PC-3 (cell line): ENCODE results near the gene SFT2D3. TPM values are rescaled to one million over a fixed set of nuclear protein-coding genes. Genes with fewer than 3 reads are reported as not detected.

Experiments
- ATAC-seq: fragments of 200-7000 bp; cut with Tn5 transposase; 2 replicates; pipeline ENCODE4 v1.9.1; 2020; ENCODE audit warnings: mild to moderate bottlenecking, moderate library complexity
- BruUV-seq: library from RNA; stranded (reverse); fragments of 400-500 nt; replicated peaks from 2 replicates; lab custom pipeline; 2021; lab: Mats Ljungman, UMichigan
- CTCF ChIA-PET: fragments of 300-600 bp; sonication (Branson Sonifier 250); formaldehyde crosslinking; loops from one replicate; lab custom pipeline; 2022; ENCODE audit warnings: antibody characterized with exemption; lab: Charles Lee
- POLR2A ChIA-PET: fragments of 300-600 bp; sonication (Branson Sonifier 250); formaldehyde crosslinking; loops from one replicate; lab custom pipeline; 2022; ENCODE audit warnings: antibody characterized with exemption; ENCODE audit not compliant: unreplicated experiment; lab: Charles Lee
- DNase-seq: peaks from one replicate; pipeline ENCODE4 v3.0.0-alpha.2; 2015
- H2AFZ ChIP-seq: fragments of 300-600 bp; sonication (generic); 2 replicates; pipeline ENCODE4 v1.6.0; 2016; ENCODE audit warnings: antibody characterized with exemption, low read length
- H3F3A ChIP-seq: fragments of 300-600 bp; sonication (generic); one replicate; pipeline ENCODE4 v1.6.0; 2017; ENCODE audit warnings: antibody characterized with exemption, low read length, control low read depth, mild to moderate bottlenecking; ENCODE audit not compliant: unreplicated experiment
- H3K27ac ChIP-seq: fragments of 300-600 bp; sonication (generic); 2 replicates; pipeline ENCODE4 v1.5.1; 2016; ENCODE audit warnings: mild to moderate bottlenecking, low read length
- H3K27me3 ChIP-seq: fragments of 300-600 bp; sonication (generic); 2 replicates; pipeline ENCODE4 v1.6.1; 2016; ENCODE audit warnings: low read length, mixed read lengths
- H3K36me3 ChIP-seq: fragments of 300-600 bp; sonication (generic); 2 replicates; pipeline ENCODE4 v1.6.1; 2016; ENCODE audit warnings: low read depth, mixed run types, low read length, mixed read lengths
- H3K4me1 ChIP-seq: fragments of 300-600 bp; sonication (generic); 2 replicates; pipeline ENCODE4 v1.5.1; 2016; ENCODE audit warnings: low read length; ENCODE audit not compliant: insufficient read depth
- H3K4me2 ChIP-seq: fragments of 300-600 bp; sonication (generic); 2 replicates; pipeline ENCODE4 v1.6.0; 2016; ENCODE audit warnings: low read length
- H3K4me3 ChIP-seq: fragments of 300-600 bp; sonication (generic); 2 replicates; pipeline ENCODE4 v1.5.1; 2016; ENCODE audit warnings: mild to moderate bottlenecking, low read length, mixed read lengths
- H3K79me2 ChIP-seq: fragments of 300-600 bp; sonication (generic); 2 replicates; pipeline ENCODE4 v1.6.1; 2017; ENCODE audit warnings: low read length, mixed read lengths
- H3K9ac ChIP-seq: fragments of 300-600 bp; sonication (generic); 2 replicates; pipeline ENCODE4 v1.6.0; 2016; ENCODE audit warnings: mild to moderate bottlenecking, low read length
- H3K9me2 ChIP-seq: fragments of 300-600 bp; sonication (generic); replicated peaks from 2 replicates; pipeline ENCODE4 v1.6.1; 2016; ENCODE audit warnings: mixed run types, low read length, mixed read lengths
- H3K9me3 ChIP-seq: fragments of 300-600 bp; sonication (generic); 2 replicates; pipeline ENCODE4 v1.6.1; 2016; ENCODE audit warnings: low read length, mixed read lengths
- H4K20me1 ChIP-seq: fragments of 300-600 bp; sonication (generic); 2 replicates; pipeline ENCODE4 v1.6.1; 2016; ENCODE audit warnings: low read length, mixed read lengths
- EZH2 ChIP-seq: fragments of 300-600 bp; sonication (generic); IDR thresholded peaks from one replicate; pipeline ENCODE4 v1.6.1; 2017; ENCODE audit warnings: antibody characterized with exemption, mild to moderate bottlenecking, low read length; ENCODE audit not compliant: unreplicated experiment
- EZH2phosphoT487 ChIP-seq: fragments of 300-600 bp; sonication (generic); IDR thresholded peaks from 2 replicates; pipeline ENCODE4 v1.6.1; 2018; ENCODE audit warnings: mild to moderate bottlenecking, antibody characterized with exemption, low read length, borderline replicate concordance
- intact Hi-C: fragments of 100-400 bp; cut with micrococcal nuclease; formaldehyde crosslinking; loops from 2 replicates; pipeline ENCODE4 v1.9.0; 2023
- total RNA-seq: library from RNA; depleted of rRNA; stranded (reverse); fragments of >200 nt; gene quantifications from 2 replicates; pipeline ENCODE4 v1.2.3, GENCODE V29; 2014
- TF ChIP-seq, protein P1 (sequence below): fragments of 300-600 bp; sonication (generic); conservative IDR thresholded peaks from 2 replicates; pipeline ENCODE4 v1.5.1; 2017; ENCODE audit warnings: antibody characterized with exemption, low read depth, mild to moderate bottlenecking, low read length

Gene SFT2D3
- total RNA-seq, 1 experiment from 2014 or later: 4.2 TPM

DNA sequence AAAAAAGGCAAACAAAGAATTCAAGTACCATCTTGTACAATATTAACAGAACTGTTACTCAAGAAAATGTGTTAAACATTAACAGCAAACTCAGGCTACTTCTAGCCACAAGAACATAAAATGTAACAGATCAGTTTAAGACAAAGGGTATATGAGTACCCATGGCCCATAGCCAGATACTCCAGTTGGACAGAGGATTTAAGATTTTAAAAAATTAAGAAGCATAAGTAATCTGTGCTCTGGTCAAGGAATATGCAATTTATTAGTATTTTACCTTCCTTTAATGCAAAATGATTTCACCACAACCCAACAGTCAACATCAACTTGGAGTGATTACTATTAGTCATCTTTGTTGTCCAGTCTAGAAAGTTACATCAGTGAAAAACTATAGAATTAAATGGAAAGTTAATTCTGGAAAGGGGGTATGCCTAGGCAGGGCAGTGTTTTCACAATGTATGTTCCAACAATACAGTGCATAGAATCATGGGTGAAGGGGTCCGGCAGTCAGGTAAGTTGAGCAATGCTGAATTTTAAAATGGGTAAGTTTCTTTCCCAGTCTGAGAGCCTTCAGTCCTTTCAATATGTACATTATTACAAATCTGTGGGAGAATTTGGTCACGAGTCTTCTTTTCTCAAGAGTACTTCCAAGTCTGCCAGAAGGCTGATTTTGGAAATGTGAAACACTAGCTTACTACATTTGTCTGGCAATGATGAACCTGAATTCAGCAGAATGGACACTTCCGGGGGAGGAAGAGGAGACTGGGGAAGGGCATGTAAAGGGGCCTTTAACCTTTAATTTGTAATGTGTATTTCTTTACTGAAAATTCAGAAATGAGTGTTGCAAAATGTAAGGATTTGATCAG, 34.5 kb downstream of the SFT2D3 start:
- DNase-seq (no peak), ATAC-seq (peak; percentile 22; the same call in 1 of the 2 replicates)
- H3K4me3 ChIP-seq: no peak overlapping the region
- no peaks in the 10 kb centered on the region for H3K9me3 ChIP-seq
- TF ChIP-seq, protein P1, sequence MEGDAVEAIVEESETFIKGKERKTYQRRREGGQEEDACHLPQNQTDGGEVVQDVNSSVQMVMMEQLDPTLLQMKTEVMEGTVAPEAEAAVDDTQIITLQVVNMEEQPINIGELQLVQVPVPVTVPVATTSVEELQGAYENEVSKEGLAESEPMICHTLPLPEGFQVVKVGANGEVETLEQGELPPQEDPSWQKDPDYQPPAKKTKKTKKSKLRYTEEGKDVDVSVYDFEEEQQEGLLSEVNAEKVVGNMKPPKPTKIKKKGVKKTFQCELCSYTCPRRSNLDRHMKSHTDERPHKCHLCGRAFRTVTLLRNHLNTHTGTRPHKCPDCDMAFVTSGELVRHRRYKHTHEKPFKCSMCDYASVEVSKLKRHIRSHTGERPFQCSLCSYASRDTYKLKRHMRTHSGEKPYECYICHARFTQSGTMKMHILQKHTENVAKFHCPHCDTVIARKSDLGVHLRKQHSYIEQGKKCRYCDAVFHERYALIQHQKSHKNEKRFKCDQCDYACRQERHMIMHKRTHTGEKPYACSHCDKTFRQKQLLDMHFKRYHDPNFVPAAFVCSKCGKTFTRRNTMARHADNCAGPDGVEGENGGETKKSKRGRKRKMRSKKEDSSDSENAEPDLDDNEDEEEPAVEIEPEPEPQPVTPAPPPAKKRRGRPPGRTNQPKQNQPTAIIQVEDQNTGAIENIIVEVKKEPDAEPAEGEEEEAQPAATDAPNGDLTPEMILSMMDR: no peak
- no peak for TF ChIP-seq EZH2phosphoT487
- no peak for TF ChIP-seq EZH2
- CTCF ChIA-PET: no interaction called here
- H3K79me2 ChIP-seq: no peaks in the 10 kb centered on the region
- peaks cover 6% of the 10 kb centered on the region; the same call in 1 of the 2 replicates for H3K36me3 ChIP-seq
- no peak overlapping the region for H3K9ac ChIP-seq
- H4K20me1 ChIP-seq: no peaks in the 10 kb centered on the region
- no peak overlapping the region for H3K27ac ChIP-seq
- POLR2A ChIA-PET: no interaction called here
- no peaks in the 10 kb centered on the region for H3F3A ChIP-seq
- no peak overlapping the region for H3K4me2 ChIP-seq
- H3K27me3 ChIP-seq: no peaks in the 10 kb centered on the region
- H3K9me2 ChIP-seq: no peaks in the 10 kb centered on the region
- intact Hi-C loops: no loop called here
- H3K4me1 ChIP-seq: no peaks in the 10 kb centered on the region
- no TSS peak for BruUV-seq
- no peak overlapping the region for H2AFZ ChIP-seq

DNA sequence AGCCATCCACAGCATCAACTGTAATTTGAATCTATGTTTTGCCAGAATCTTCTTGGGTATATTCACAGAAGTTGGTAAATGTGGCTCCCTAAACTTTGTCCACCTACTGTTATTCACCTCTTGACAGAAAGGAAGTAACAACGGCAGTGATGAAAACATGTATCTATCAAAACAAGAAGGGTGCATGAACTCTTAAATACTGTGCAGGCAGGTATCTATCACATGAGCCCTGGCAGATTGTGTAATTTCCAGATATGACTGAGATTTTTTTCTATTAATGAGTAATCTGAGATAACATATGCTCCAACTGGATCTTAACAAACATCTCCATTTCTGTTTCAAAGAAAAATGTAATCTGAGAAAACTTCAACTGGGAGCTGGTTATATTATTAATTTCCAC, 36.6 kb downstream of the SFT2D3 start:
- ChIA-PET CTCF (no interaction called here), POLR2A (no interaction called here)
- Histone ChIP-seq H3K27me3 (no peaks in the 10 kb centered on the region), H3K4me3 (no peak overlapping the region), H3K36me3 (peaks cover 13% of the 10 kb centered on the region), H3F3A (no peaks in the 10 kb centered on the region), H3K79me2 (no peaks in the 10 kb centered on the region), H3K4me1 (no peaks in the 10 kb centered on the region), H3K9me3 (no peaks in the 10 kb centered on the region), H3K27ac (no peak overlapping the region), H3K9ac (no peak overlapping the region), H3K4me2 (no peak overlapping the region), H3K9me2 (no peaks in the 10 kb centered on the region), H4K20me1 (no peaks in the 10 kb centered on the region), H2AFZ (no peak overlapping the region)
- BruUV-seq: no TSS peak
- intact Hi-C loops: no loop called here
- TF ChIP-seq, protein P1: no peak
- TF ChIP-seq EZH2phosphoT487: no peak
- no peak for TF ChIP-seq EZH2
- ATAC-seq (no peak), DNase-seq (no peak)

DNA sequence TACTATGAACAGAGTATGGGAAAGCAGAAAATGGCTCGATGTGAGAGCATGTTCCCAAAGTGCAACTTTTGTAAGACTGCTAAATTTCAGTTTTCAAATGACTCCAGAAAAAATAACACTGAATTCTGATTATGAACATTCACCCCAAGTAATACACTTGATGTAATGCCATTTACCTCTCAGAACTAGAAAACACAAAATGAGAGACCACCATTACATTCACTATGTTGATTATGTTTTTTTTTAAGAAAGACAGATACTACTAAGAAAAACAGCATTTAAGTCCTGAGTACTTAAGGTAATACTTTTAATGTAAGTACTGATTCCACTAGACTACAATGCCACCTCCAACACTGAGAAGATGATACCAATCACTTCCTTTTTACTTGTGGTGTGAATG, 38.5 kb downstream of the SFT2D3 start:
- Histone ChIP-seq H4K20me1 (no peaks in the 10 kb centered on the region), H2AFZ (no peak overlapping the region), H3F3A (no peaks in the 10 kb centered on the region), H3K9me2 (no peaks in the 10 kb centered on the region), H3K27ac (no peak overlapping the region), H3K4me1 (no peaks in the 10 kb centered on the region), H3K27me3 (no peaks in the 10 kb centered on the region), H3K4me2 (no peak overlapping the region), H3K36me3 (peaks cover 16% of the 10 kb centered on the region), H3K79me2 (no peaks in the 10 kb centered on the region), H3K9ac (no peak overlapping the region), H3K4me3 (no peak overlapping the region), H3K9me3 (no peaks in the 10 kb centered on the region)
- TF ChIP-seq, protein P1: no peak
- TF ChIP-seq EZH2phosphoT487: no peak
- no peak for ATAC-seq
- CTCF ChIA-PET: no interaction called here
- DNase-seq: no peak
- intact Hi-C loops: no loop called here
- BruUV-seq: no TSS peak
- POLR2A ChIA-PET: no interaction called here
